ENCODE results near the gene RABGEF1. TPM values are rescaled to one million over a fixed set of nuclear protein-coding genes. Genes with fewer than 3 reads are reported as not detected.
A peak's percentile ranks its signal among the peaks of the same experiment; 100 is the strongest.
"Not testable (repeated sequence)": the region's sequence is repeated elsewhere in the genome, so short reads cannot be mapped to it uniquely, and the experiment has no call there.

Gene RABGEF1
- polyA plus RNA-seq, 1 of the 3 experiments (the other 2 are of a cell fraction): 25.6 TPM

GRCh38 chr7:66742298-66742697 is 1.8 kb downstream of the RABGEF1 start:
- DNase-seq: not testable (repeated sequence)
- H3K4me2 ChIP-seq: peak overlapping the region; percentile 94
- CTCF ChIA-PET: interaction anchor here (1.4 kb wide), 1 partner anchor 12 kb away, joined by 4 read pairs; no protein-coding TSS in a partner anchor

GRCh38 chr7:66743920-66744319 is 3.4 kb downstream of the RABGEF1 start:
- TF ChIP-seq FOXM1 (IDR thresholded peaks at IDR 0.05; ENCODE audit: low read depth): no peak
- TF ChIP-seq ELF1 (IDR thresholded peaks at IDR 0.05): no peak
- no peak for TF ChIP-seq ZBTB33 (IDR thresholded peaks at IDR 0.05; ENCODE audit: borderline replicate concordance, low read depth)
- TF ChIP-seq RFX5 (IDR thresholded peaks at IDR 0.05; ENCODE audit: low read length): no peak
- no peak for TF ChIP-seq USF2 (IDR thresholded peaks at IDR 0.05; ENCODE audit: borderline replicate concordance, low read depth, low read length)
- TF ChIP-seq CHD2 (IDR thresholded peaks at IDR 0.05; ENCODE audit: low read length, partially characterized antibody): no peak
- TF ChIP-seq RCOR1 (IDR thresholded peaks at IDR 0.05; ENCODE audit: low read length): no peak
- TF ChIP-seq CTCF (IDR thresholded peaks at IDR 0.05): no peak
- TF ChIP-seq NFIC (IDR thresholded peaks at IDR 0.05; ENCODE audit: borderline replicate concordance): no peak
- no peak for TF ChIP-seq EP300 (IDR thresholded peaks at IDR 0.05; ENCODE audit: borderline replicate concordance in 1 of 2, low read depth in 1 of 2, low read length in 1 of 2)
- TF ChIP-seq TAF1 (IDR thresholded peaks at IDR 0.05; ENCODE audit: borderline replicate concordance, low read depth, low read length): no peak
- no peak for TF ChIP-seq GABPA (IDR thresholded peaks at IDR 0.05; ENCODE audit: low read depth)
- no peak for TF ChIP-seq POLR2AphosphoS5 (IDR thresholded peaks at IDR 0.05; ENCODE audit: low read depth, low read length)
- TF ChIP-seq RXRA (IDR thresholded peaks at IDR 0.05; ENCODE audit: borderline replicate concordance, low read depth): no peak
- TF ChIP-seq SMC3 (IDR thresholded peaks at IDR 0.05; ENCODE audit: low read depth, low read length): no peak
- peak overlapping the region; percentile 7; the same call in 1 of the 2 replicates for H3K4me2 ChIP-seq
- H3K9me2 ChIP-seq: no peaks in the 10 kb centered on the region
- no peak for DNase-seq
- CTCF ChIA-PET: interaction anchor here (1.4 kb wide), 1 partner anchor 10 kb away, joined by 4 read pairs; no protein-coding TSS in a partner anchor
- POLR2A ChIA-PET: no interaction called here
- H3K36me3 ChIP-seq (replicated peaks in 1 of 2; ENCODE audit: control insufficient read depth in 1 of 2, insufficient read depth in 2 of 2, low read length in 1 of 2): peaks cover 0 to 6% of the 10 kb centered on the region in 2 experiments
- H3K4me3 ChIP-seq (ENCODE audit: low read depth in 2 of 2, low read length in 1 of 2): no peak overlapping the region
- no peak overlapping the region for H3K27ac ChIP-seq (ENCODE audit: low read depth in 2 of 2, low read length in 1 of 2)
- peaks cover 98% of the 10 kb centered on the region for H3K79me2 ChIP-seq (ENCODE audit: insufficient read depth)
- no peak overlapping the region for H3K9ac ChIP-seq
- no peaks in the 10 kb centered on the region for H3K27me3 ChIP-seq (ENCODE audit: insufficient read depth)
- peaks cover 0 to 13% of the 10 kb centered on the region in 2 experiments; a peak in 3 of 4 replicates for H3K4me1 ChIP-seq (ENCODE audit: control insufficient read depth in 1 of 2, insufficient read depth in 2 of 2, low read depth in 1 of 2, low read length in 1 of 2)
- H3K9me3 ChIP-seq: no peaks in the 10 kb centered on the region
- WGBS (ENCODE audit: low lambda C conversion rate): 97% methylated on average over 9 of the region's 9 CpGs
- H4K20me1 ChIP-seq (ENCODE audit: insufficient read depth): peaks cover 40% of the 10 kb centered on the region
- peaks cover 26% of the 10 kb centered on the region for H3F3A ChIP-seq (replicated peaks; ENCODE audit: insufficient read depth)
- no peak overlapping the region for H2AFZ ChIP-seq (ENCODE audit: low read depth)

More at GRCh38 chr7:66742298-66742697, 1.8 kb downstream of the RABGEF1 start:
- H3K9me2 ChIP-seq; H3K27me3 ChIP-seq (ENCODE audit: insufficient read depth); H3K9me3 ChIP-seq; POLR2A ChIA-PET; H3K4me1 ChIP-seq (ENCODE audit: control insufficient read depth in 1 of 2, insufficient read depth in 2 of 2, low read depth in 1 of 2, low read length in 1 of 2); H2AFZ ChIP-seq (ENCODE audit: low read depth): not testable (repeated sequence)
- Histone ChIP-seq H3K79me2 (ENCODE audit: insufficient read depth) (peaks cover 96% of the 10 kb centered on the region), H3K27ac (ENCODE audit: low read depth in 2 of 2, low read length in 1 of 2) (peak overlapping the region in 1 of 2 experiments; percentile 96; a peak in 2 of 4 replicates), H3K9ac (peak overlapping the region; percentile 95; the same call in 1 of the 2 replicates), H3K36me3 (replicated peaks in 1 of 2; ENCODE audit: control insufficient read depth in 1 of 2, insufficient read depth in 2 of 2, low read length in 1 of 2) (peaks cover 0 to 15% of the 10 kb centered on the region in 2 experiments), H3K4me3 (ENCODE audit: low read depth in 2 of 2, low read length in 1 of 2) (peak overlapping the region in 1 of 2 experiments; percentile 92; a peak in 2 of 4 replicates), H4K20me1 (ENCODE audit: insufficient read depth) (peaks cover 26% of the 10 kb centered on the region), H3F3A (replicated peaks; ENCODE audit: insufficient read depth) (peaks cover 26% of the 10 kb centered on the region)
- WGBS (ENCODE audit: low lambda C conversion rate): 53% methylated on average over 4 of the region's 4 CpGs
- TF ChIP-seq FOSL2 (IDR thresholded peaks at IDR 0.05; ENCODE audit: borderline replicate concordance, low read depth) (peak; percentile 55; the same call in 1 of the 2 replicates), MAX (IDR thresholded peaks at IDR 0.05; ENCODE audit: low read depth) (peak; percentile 66)
